H1 (cell line): ENCODE data around the gene CELF2. TPM values are rescaled to one million over a fixed set of nuclear protein-coding genes. Genes with fewer than 3 reads are reported as not detected.

Experiments used
- ATF3 ChIP-seq: IDR thresholded peaks from 2 replicates; pipeline ENCODE4 v1.6.1; 2011; ENCODE audit warnings: low read depth, mild to moderate bottlenecking, low read length; ENCODE audit not compliant: insufficient read depth
- CHD7 ChIP-seq: fragments of 300-600 bp; sonication (generic); IDR thresholded peaks from 2 replicates; pipeline ENCODE4 v1.7.1; 2012; ENCODE audit warnings: low read length, moderate library complexity, mild to moderate bottlenecking, inconsistent platforms; ENCODE audit not compliant: insufficient replicate concordance
- MAFK ChIP-seq: IDR thresholded peaks from 2 replicates; pipeline ENCODE4 v1.6.1; 2012; ENCODE audit warnings: low read depth, mild to moderate bottlenecking, improper control_type of control experiment, low read length
- POLR2AphosphoS5 ChIP-seq: IDR thresholded peaks from 2 replicates; pipeline ENCODE4 v1.6.1; 2011; ENCODE audit warnings: low read depth, low read length
- RNF2 ChIP-seq: fragments of 200-900, 300-1000 bp; sonication (generic); IDR thresholded peaks from 2 replicates; pipeline ENCODE4 v1.7.1; 2016; ENCODE audit warnings: borderline replicate concordance, low read depth, mild to moderate bottlenecking, antibody characterized with exemption, low read length; ENCODE audit not compliant: poor library complexity, severe bottlenecking; ENCODE audit errors: missing control alignments
- SP4 ChIP-seq: IDR thresholded peaks from 2 replicates; pipeline ENCODE4 v1.6.1; 2012; ENCODE audit warnings: low read length, inconsistent platforms
- YY1 ChIP-seq: IDR thresholded peaks from 2 replicates; pipeline ENCODE4 v1.6.1; 2011; ENCODE audit warnings: low read depth, mild to moderate bottlenecking, low read length
- polyA plus RNA-seq, 7 experiments: library from polyadenylated mRNA; depleted of rRNA in 3 of 7; stranded (reverse) in 5 of 7; unstranded in 2 of 7; fragments of >200 nt in 5 of 7; fragments of 200-250 nt in 2 of 7; gene quantifications; 1 replicate in 5 of 7; 2 replicates in 1 of 7; 4 replicates in 1 of 7; pipeline versions ENCODE4 v1.2.1 to v1.2.3, GENCODE V29; 2011 to 2013; ENCODE audit warnings: missing spikeins in 2 of 7, mixed read lengths in 2 of 7
- total RNA-seq: library from RNA; stranded (reverse); fragmentation: NEBNext Ultra II Directional; extraction: Animal tissue kit (Norgen Biotek cat#: 25700); gene quantifications from 2 replicates; pipeline ENCODE4 v1.2.1, GENCODE V29; 2021
- TF ChIP-seq, protein P1 (sequence below): IDR thresholded peaks from 2 replicates; pipeline ENCODE4 v1.6.1; 2012; ENCODE audit warnings: inconsistent platforms

CELF2 gene
- total and polyA plus RNA-seq, 2 of the 8 experiments (the other 6 are each of a cell fraction or from before 2014, with no cell fraction given), result 18.3 to 22.7 TPM

DNA sequence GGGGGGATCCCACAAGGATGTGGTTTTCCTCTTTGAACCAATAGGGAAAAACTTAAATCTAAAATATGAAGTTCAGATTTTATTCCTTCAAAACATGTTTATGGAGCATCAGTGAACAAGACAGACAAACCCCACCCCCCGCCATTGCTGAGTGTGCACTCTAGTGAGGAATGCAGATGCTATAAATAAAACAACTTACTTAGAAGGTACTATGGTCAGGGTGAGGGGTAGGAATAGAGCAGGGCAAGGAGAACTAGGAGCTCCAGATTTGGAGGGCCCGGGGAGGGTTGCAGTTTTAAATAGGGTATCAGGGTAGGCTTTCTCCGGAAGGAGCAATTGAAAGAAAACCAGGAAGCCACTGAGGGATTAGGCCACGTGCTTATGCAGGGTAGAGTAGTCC, 47.9 kb downstream of the CELF2 start (continued):
- TF ChIP-seq CHD7 (no peak), RNF2 (no peak), SP4 (no peak), MAFK (no peak), ATF3 (no peak), YY1 (no peak), POLR2AphosphoS5 (no peak)
- TF ChIP-seq, protein P1, sequence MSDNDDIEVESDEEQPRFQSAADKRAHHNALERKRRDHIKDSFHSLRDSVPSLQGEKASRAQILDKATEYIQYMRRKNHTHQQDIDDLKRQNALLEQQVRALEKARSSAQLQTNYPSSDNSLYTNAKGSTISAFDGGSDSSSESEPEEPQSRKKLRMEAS, result no peak
